HTERT RPE-1 (cell line): ENCODE measurements around the gene SPAAR.
"Not testable (repeated sequence)": the region's sequence is repeated elsewhere in the genome, so short reads cannot be mapped to it uniquely, and the experiment has no call there.

Experiments
- in situ Hi-C: fragments of 300-500 bp; cut with MboI; formaldehyde crosslinking; loops from 4 replicates; pipeline ENCODE4 v1.14.3; 2020; ENCODE audit warnings: low sequenced_read_pairs

SPAAR gene

DNA sequence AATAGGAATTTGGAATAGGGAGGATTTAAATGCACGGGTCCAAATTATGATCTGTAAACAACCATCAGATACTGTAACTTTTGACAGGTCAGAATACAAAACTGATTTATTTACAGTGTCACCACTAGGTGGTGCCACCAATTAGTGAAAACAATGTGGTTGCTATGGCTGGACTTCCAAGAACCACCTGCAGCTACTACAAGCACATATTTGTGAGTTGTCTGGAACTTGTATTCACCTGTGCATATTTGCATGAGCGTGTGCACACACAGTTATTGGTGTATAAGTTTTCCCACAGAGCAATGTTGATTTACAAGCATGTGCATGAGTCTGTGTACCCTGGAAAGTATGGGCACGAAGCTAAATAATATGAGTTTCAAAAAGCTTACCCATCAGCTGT, 6.2 kb upstream of the SPAAR start:
- in situ Hi-C loops, result no loop called here

- in situ Hi-C loops, result no loop called here
Measured at GRCh38 chr9:35904338-35904737, 5.0 kb upstream of the SPAAR start.

GRCh38 chr9:35905051-35905781, 4.1 kb upstream of the SPAAR start:
- in situ Hi-C loops, result no loop called here

DNA sequence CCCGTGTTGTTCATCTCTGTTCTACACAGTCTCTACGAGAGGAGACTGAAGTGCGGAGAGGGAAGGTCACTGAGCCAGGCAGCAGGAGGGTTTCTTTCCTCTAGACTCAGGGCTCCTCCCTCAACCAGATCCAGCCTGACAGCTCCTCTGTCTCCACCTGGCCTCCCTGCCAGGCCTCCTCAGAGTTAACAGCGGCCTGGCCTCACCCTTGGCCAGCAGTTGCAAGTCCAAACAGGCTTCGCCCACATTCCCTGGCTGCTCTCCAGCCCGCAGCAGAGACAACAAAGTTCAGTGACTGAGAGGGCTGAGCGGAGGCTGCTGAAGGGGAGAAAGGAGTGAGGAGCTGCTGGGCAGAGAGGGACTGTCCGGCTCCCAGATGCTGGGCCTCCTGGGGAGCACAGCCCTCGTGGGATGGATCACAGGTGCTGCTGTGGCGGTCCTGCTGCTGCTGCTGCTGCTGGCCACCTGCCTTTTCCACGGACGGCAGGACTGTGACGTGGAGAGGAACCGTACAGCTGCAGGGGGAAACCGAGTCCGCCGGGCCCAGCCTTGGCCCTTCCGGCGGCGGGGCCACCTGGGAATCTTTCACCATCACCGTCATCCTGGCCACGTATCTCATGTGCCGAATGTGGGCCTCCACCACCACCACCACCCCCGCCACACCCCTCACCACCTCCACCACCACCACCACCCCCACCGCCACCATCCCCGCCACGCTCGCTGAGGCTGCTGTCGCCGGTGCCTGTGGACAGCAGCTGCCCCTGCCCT, 3.2 kb upstream of the SPAAR start, which contains the start of gene HRCT1:
HRCT1 (plus strand) TSS at position 291 of the 768 bp plus-strand sequence; CDS start at position 377, 86 bp downstream.
- in situ Hi-C loops, result no loop called here

DNA sequence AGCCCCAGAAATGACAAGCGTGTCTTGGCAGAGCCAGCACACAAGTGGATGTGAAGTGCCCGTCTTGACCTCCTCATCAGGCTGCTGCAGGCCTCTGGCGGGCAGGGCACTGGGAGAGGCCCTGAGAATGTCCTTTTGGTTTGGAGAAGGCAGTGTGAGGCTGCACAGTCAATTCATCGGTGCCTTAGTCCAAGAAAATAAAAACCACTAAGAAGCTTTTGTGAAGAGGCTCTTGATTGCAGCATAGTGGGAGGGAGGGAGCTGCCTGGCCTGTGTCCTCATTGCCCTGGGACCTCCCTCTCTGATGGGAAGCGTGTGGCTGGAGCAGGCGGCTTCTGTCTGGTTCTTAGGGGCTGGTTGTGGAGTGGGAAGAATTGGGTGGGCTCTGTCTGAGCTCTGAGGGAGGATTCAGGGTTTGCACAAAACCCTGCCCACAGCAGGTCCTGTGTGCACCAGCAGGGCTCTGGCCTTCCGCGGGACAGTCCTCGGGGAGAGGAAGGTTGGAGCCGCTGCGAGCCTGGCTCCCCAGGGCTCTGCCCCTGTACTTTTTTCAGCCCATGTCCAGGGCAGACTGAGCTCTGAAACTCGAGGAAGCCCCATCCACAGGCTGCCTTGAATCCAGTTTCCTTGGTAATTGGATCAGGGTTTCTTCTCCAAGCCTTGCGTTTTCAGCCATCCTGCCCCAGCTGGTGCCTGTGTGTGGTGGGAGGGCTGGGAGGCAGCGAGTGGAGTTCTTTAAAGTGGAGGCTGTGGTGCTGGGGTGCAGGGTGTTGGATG, 2.2 kb upstream of the SPAAR start:
- in situ Hi-C loops, result no loop called here

GRCh38 chr9:35907711-35908503, 1.4 kb upstream of the SPAAR start:
- in situ Hi-C loops, result no loop called here

GRCh38 chr9:35908504-35909125, 675 bp upstream of the SPAAR start:
- in situ Hi-C loops, result no loop called here

GRCh38 chr9:35909687-35910612, 660 bp downstream of the SPAAR start:
- in situ Hi-C loops, result no loop called here

DNA sequence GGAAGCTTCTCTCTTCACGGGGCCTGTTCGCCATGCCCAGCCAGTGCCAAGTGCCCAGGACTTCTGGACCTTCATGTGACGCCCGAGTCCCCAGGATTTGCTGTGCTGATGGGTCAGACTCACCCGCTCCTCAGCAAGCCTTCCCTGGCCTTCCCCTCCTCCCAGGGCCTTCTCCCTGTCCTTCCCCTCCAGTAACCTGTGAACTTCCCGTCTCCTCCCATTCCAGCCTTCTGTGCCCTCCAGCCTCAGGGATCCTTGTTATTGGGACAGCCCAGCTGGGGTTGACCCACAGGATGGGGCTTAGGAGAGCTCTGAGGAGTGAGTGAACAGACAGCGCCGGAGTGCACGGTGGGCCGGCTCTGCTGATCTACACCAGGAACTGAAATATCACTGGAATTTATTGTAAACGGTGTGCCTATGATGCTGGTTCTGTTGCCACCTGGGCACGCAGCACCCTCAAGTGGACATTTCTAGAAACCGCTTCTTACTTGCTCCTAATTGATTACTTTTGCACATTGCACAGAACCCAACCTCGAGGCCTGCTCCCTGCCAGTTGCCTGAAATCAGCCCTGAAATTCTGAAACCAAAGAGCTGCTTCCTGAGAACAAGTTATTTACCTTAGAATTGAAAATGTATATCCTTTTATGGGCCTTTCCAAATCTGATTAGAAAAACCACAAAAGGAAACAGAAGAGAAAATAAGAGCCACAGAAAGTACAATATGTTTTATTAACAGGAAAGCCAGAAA, 1.5 kb downstream of the SPAAR start:
- in situ Hi-C loops, result no loop called here

DNA sequence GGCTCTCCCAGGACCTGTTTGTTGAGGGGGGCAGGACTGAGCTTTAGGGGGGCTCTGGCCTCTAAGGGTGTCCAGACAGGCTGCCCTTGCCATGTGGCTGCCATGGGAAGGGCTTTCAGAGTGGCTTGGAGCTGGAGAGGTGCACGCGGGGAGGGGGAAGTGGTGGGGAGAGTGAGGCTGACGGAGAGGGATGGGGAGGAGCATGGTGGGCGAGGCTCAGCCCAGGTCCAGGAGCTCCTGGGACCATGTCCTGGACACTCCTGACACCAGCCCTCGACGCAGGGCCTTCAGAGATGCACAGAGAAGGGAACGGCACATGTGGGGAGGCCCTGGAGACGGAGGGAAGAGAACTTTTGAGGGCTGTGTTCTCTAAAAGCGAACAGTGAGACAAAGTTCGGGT, 2.4 kb downstream of the SPAAR start:
- in situ Hi-C loops, result no loop called here

DNA sequence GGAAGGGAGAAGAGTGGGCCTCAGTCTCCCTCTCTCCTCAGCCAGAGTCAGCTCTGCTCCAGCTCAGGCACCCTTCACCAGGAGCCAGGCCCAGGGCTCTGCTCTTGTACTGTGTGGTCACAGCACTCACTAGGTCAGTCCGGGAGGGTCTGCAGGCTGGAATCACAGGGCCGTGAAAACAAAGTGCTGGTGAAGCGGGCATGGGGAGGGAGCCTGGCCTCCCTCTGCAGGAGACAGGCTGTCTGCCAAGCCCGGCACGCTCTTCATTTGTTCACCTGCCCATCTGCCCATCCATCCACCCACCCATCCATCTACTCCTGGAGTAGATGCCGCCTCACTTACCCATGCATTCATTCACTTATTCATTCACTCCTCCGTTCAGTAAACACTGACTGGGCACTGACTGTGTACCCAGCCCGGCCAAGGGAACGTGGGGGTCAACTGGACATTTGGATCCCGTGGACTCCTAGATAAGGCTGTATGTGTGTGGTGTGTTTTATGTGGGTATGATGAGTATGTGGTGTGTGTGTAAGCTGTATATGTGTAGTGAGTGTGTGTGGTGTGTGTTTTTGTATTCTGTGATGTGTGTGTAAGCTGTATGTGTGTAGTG, 3.6 kb downstream of the SPAAR start:
- in situ Hi-C loops, result no loop called here

GRCh38 chr9:35913429-35913828, 4.1 kb downstream of the SPAAR start:
- in situ Hi-C loops, result not testable (repeated sequence)

- in situ Hi-C loops, result no loop called here
Measured at GRCh38 chr9:35914301-35914807, 5.1 kb downstream of the SPAAR start.

DNA sequence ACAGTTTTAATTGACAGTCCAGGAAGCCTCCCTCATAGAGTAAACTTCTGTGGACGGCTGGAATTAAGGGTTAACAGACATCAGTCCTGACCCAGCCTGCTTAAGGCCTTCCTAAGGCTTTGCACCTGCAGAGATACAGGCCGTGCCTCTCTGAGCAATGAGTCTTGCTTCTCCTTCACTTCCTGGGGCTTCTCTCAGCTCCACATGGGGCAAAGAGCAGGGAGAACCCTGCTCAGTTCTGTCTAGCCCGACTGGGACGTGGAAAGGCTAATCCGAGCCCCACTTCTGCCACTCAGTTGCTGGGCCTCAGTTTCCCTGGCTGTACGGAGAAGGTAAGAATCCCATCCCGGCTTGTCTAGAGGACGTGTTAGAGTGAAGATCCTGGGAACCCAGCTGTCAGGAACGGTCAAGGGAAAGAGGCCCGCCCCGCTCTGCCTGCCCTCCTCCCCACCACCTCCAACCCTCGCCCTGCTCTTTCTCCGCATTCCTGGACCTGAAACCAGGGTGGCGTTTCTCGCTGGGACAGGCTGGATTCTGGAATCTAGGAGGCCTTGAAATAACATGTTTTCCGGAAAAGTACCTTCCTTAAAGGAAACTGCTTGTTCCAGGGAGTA, 6.5 kb downstream of the SPAAR start:
- in situ Hi-C loops, result no loop called here

- in situ Hi-C loops, result no loop called here
Measured at GRCh38 chr9:35917261-35917660, 8.0 kb downstream of the SPAAR start.

- in situ Hi-C loops, result no loop called here
Measured at GRCh38 chr9:35918780-35919179, 9.5 kb downstream of the SPAAR start.

DNA sequence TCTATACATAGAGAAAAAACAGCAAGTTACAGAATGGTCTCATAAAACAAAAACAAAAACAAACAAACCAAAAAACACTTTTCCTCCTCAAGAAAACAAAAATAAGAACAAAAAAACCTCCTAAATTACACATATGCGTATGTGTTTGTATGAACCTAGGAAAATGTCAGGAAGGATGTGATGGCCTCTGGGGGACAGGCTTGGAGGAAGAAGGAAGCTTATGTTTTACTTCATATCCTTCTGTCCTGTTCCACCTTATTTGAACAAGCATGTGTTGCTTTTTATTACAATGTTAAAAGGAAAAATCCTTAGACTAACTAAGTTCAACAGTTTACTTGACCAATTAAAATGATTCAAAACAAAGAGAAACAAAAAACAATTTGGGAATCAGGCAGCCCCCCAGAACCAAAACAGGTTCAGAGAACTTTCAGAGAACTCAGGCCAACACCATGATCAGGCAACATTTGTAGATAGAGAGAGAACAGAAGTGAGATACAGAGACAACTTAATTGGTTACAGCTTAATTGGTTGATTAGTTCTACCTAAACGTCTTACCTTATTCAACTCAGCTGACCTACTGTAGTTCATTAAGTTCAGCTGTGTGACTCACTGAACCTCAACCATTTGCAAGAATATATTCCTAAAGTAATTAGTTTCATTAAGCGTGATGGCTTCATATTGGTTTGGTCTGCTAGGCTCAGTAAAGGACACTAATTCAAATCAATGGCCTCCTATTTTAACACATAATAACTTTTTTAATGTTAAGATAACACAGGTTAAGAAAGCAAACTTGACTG, 10.1 kb downstream of the SPAAR start:
- in situ Hi-C loops, result no loop called here
